B cell (primary cell): Measurements from ENCODE around the gene EPHB1. TPM values are rescaled to one million over a fixed set of nuclear protein-coding genes. Genes with fewer than 3 reads are reported as not detected.

ENCODE experiments used
- ATAC-seq: fragments of 200-7000 bp; cut with Tn5 transposase; one replicate; pipeline ENCODE4 v1.10.0; 2021; ENCODE audit warnings: low read depth, mild to moderate bottlenecking, moderate number of reproducible peaks, moderate library complexity
- CTCF ChIA-PET: fragments of 350-600 bp; sonication (Branson Sonifier 250); formaldehyde crosslinking; loops from one replicate; lab custom pipeline; 2021; ENCODE audit warnings: antibody characterized with exemption, inconsistent platforms; lab: Charles Lee
- POLR2A ChIA-PET: fragments of 350-600 bp; sonication (Branson Sonifier 250); formaldehyde crosslinking; loops from one replicate; lab custom pipeline; 2021; ENCODE audit warnings: antibody characterized with exemption; lab: Charles Lee
- DNase-seq: peaks from one replicate; pipeline ENCODE4 v3.0.0; 2013
- H2AFZ ChIP-seq: 2 replicates; pipeline ENCODE4 v1.6.1; 2012; ENCODE audit warnings: mild to moderate bottlenecking, low read depth, low read length; ENCODE audit not compliant: insufficient read depth, poor library complexity, severe bottlenecking
- H3K27ac ChIP-seq, 2 donors: 1 replicate in 1 of 2; 2 replicates in 1 of 2; pipeline ENCODE4 v1.5.1; 2012 to 2013; ENCODE audit warnings: low read length in 2 of 2, mild to moderate bottlenecking in 2 of 2, moderate library complexity in 1 of 2
- H3K27me3 ChIP-seq, 4 experiments: fragments of 200-600 bp in 1 of 4; sonication (generic) in 1 of 4; replicated peaks in 1 of 4; 1 replicate in 2 of 4; 2 replicates in 2 of 4; pipeline versions ENCODE4 v1.6.1 to v1.7.0; 2013 to 2016; ENCODE audit warnings: low read length in 3 of 4, mild to moderate bottlenecking in 2 of 4, mixed read lengths in 1 of 4, moderate library complexity in 1 of 4; ENCODE audit not compliant: insufficient read depth in 4 of 4, control insufficient read depth in 3 of 4; ENCODE audit errors: control extremely low read depth in 1 of 4
- H3K36me3 ChIP-seq, 2 experiments: replicated peaks in 1 of 2; 1 replicate in 1 of 2; 2 replicates in 1 of 2; pipeline versions ENCODE4 v1.6.1 to v1.7.1; 2013; ENCODE audit warnings: low read length in 1 of 2; ENCODE audit not compliant: insufficient read depth in 2 of 2, control insufficient read depth in 1 of 2; ENCODE audit errors: control extremely low read depth in 1 of 2, extremely low read depth in 1 of 2
- H3K4me1 ChIP-seq, 2 donors: fragments of 200-600 bp in 1 of 2; sonication (generic) in 1 of 2; 1 replicate in 1 of 2; 2 replicates in 1 of 2; pipeline versions ENCODE4 v1.5.1 to v1.6.1; 2013 to 2017; ENCODE audit warnings: low read length in 2 of 2; ENCODE audit not compliant: control insufficient read depth in 2 of 2, insufficient read depth in 2 of 2
- H3K4me2 ChIP-seq: replicated peaks from 2 replicates; pipeline ENCODE3; 2012; ENCODE audit warnings: mild to moderate bottlenecking, low read depth, low read length; ENCODE audit not compliant: poor library complexity, severe bottlenecking
- H3K4me3 ChIP-seq, 5 experiments: fragments of 200-600 bp in 1 of 5; sonication (generic) in 1 of 5; 1 replicate in 3 of 5; 2 replicates in 2 of 5; pipeline versions ENCODE4 v1.5.1 to v1.7.0; 2011 to 2016; ENCODE audit warnings: low read length in 4 of 5, mild to moderate bottlenecking in 4 of 5, low read depth in 2 of 5, control low read depth in 1 of 5, moderate library complexity in 1 of 5; ENCODE audit not compliant: insufficient read depth in 1 of 5; ENCODE audit errors: control extremely low read depth in 1 of 5, extremely low read depth in 1 of 5
- H3K79me2 ChIP-seq: fragments of 200-600 bp; sonication (generic); one replicate; pipeline ENCODE4 v1.6.0; 2016; ENCODE audit warnings: low read length; ENCODE audit not compliant: control insufficient read depth, insufficient read depth
- H3K9ac ChIP-seq: fragments of 200-600 bp; sonication (generic); 2 replicates; pipeline ENCODE4 v1.6.1; 2017; ENCODE audit warnings: mild to moderate bottlenecking, low read length, moderate library complexity
- H3K9me3 ChIP-seq, 3 donors: one replicate each; pipeline versions ENCODE4 v1.6.1 to v1.7.1; 2013; ENCODE audit warnings: low read length in 2 of 3; ENCODE audit not compliant: control insufficient read depth in 2 of 3, insufficient read depth in 1 of 3; ENCODE audit errors: control extremely low read depth in 1 of 3
- H4K20me1 ChIP-seq: 2 replicates; pipeline ENCODE4 v1.6.0; 2012; ENCODE audit warnings: mild to moderate bottlenecking, low read length; ENCODE audit not compliant: insufficient read depth, control insufficient read depth, poor library complexity, severe bottlenecking
- H3K27ac Mint-ChIP-seq: one replicate; pipeline ENCODE4 v1.8.0; 2021; ENCODE audit warnings: mixed read lengths
- H3K27me3 Mint-ChIP-seq: one replicate; pipeline ENCODE4 v1.8.0; 2021; ENCODE audit warnings: mixed read lengths
- H3K4me1 Mint-ChIP-seq: one replicate; pipeline ENCODE4 v1.8.0; 2021; ENCODE audit warnings: mixed read lengths
- H3K4me3 Mint-ChIP-seq: one replicate; pipeline ENCODE4 v1.8.0; 2021; ENCODE audit warnings: mixed read lengths
- H3K9me3 Mint-ChIP-seq: one replicate; pipeline ENCODE4 v1.8.0; 2022; ENCODE audit warnings: mixed read lengths; ENCODE audit not compliant: insufficient read depth
- EZH2 ChIP-seq: IDR thresholded peaks from 2 replicates; pipeline ENCODE4 v1.6.1; 2012; ENCODE audit warnings: borderline replicate concordance, low read depth, mild to moderate bottlenecking, moderate library complexity, low read length; ENCODE audit not compliant: insufficient read depth, poor library complexity, severe bottlenecking
- WGBS: methylation state at CpG from one replicate; pipeline ENCODE4 v1.1.5; 2013; ENCODE audit warnings: missing lambda C conversion rate; ENCODE audit not compliant: insufficient coverage; 5-methylcytosine and 5-hydroxymethylcytosine counted together
- intact Hi-C: fragments of 100-400 bp; cut with micrococcal nuclease; formaldehyde crosslinking; loops from one replicate; pipeline ENCODE4 v1.10.0; 2022
- polyA plus RNA-seq: library from polyadenylated mRNA; depleted of rRNA; stranded (reverse); fragments of >200 nt; gene quantifications from 2 replicates; pipeline ENCODE4 v1.2.3, GENCODE V29; 2012
- total RNA-seq, 2 donors: library from RNA; stranded (reverse); fragments of 120-200 nt in 1 of 2; gene quantifications; 1 replicate in 1 of 2; 2 replicates in 1 of 2; pipeline versions ENCODE4 v1.2.3 to v1.2.4, GENCODE V29; 2013 to 2022
- TF ChIP-seq, protein P1 (sequence below): fragments of 200-600 bp; IDR thresholded peaks from one replicate; pipeline ENCODE4 v1.8.0; 2022; ENCODE audit warnings: antibody characterized with exemption, mild to moderate bottlenecking

The EPHB1 gene
- total and polyA plus RNA-seq, 2 donors (not counting 1 experiment from before 2014, with no cell fraction given), result 0.01 TPM; not detected in 1

- DNase-seq (no peak), ATAC-seq (no peak)
- H3K4me2 ChIP-seq, result no peak overlapping the region
- Mint-ChIP-seq H3K9me3 (no peaks in the 10 kb centered on the region), H3K27me3 (peaks cover 2% of the 10 kb centered on the region), H3K27ac (no peak overlapping the region), H3K4me3 (no peak overlapping the region), H3K4me1 (no peaks in the 10 kb centered on the region)
- TF ChIP-seq EZH2, result no peak
- TF ChIP-seq, protein P1, sequence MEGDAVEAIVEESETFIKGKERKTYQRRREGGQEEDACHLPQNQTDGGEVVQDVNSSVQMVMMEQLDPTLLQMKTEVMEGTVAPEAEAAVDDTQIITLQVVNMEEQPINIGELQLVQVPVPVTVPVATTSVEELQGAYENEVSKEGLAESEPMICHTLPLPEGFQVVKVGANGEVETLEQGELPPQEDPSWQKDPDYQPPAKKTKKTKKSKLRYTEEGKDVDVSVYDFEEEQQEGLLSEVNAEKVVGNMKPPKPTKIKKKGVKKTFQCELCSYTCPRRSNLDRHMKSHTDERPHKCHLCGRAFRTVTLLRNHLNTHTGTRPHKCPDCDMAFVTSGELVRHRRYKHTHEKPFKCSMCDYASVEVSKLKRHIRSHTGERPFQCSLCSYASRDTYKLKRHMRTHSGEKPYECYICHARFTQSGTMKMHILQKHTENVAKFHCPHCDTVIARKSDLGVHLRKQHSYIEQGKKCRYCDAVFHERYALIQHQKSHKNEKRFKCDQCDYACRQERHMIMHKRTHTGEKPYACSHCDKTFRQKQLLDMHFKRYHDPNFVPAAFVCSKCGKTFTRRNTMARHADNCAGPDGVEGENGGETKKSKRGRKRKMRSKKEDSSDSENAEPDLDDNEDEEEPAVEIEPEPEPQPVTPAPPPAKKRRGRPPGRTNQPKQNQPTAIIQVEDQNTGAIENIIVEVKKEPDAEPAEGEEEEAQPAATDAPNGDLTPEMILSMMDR, result no peak
- no peaks in the 10 kb centered on the region for H3K36me3 ChIP-seq
- no peak overlapping the region for H3K4me3 ChIP-seq
- H4K20me1 ChIP-seq, result no peaks in the 10 kb centered on the region
- no peaks in the 10 kb centered on the region for H3K79me2 ChIP-seq
- 90% methylated on average over 3 of the region's 4 CpGs for WGBS
- peaks cover 0 to 4% (median 0%) of the 10 kb centered on the region in 3 donors for H3K9me3 ChIP-seq
- H3K4me1 ChIP-seq, result no peaks in the 10 kb centered on the region
- ChIA-PET POLR2A (no interaction called here), CTCF (no interaction called here)
- H3K27ac ChIP-seq, result no peak overlapping the region
- no peaks in the 10 kb centered on the region for H3K27me3 ChIP-seq
- intact Hi-C loops, result no loop called here
- H2AFZ ChIP-seq, result no peak overlapping the region
- H3K9ac ChIP-seq, result no peak overlapping the region
Observed at GRCh38 chr3:134933997-134934396, 138.9 kb downstream of the EPHB1 start.

- ChIA-PET CTCF (no interaction called here), POLR2A (no interaction called here)
- Histone ChIP-seq H3K4me2 (no peak overlapping the region), H2AFZ (no peak overlapping the region), H3K79me2 (no peaks in the 10 kb centered on the region), H3K27me3 (no peaks in the 10 kb centered on the region), H3K4me3 (no peak overlapping the region), H3K27ac (no peak overlapping the region), H3K36me3 (no peaks in the 10 kb centered on the region), H4K20me1 (no peaks in the 10 kb centered on the region), H3K4me1 (no peaks in the 10 kb centered on the region), H3K9ac (no peak overlapping the region), H3K9me3 (peaks cover 0 to 8% (median 0%) of the 10 kb centered on the region in 3 donors)
- Mint-ChIP-seq H3K4me3 (no peak overlapping the region), H3K4me1 (no peaks in the 10 kb centered on the region), H3K27me3 (peaks cover 2% of the 10 kb centered on the region), H3K9me3 (no peaks in the 10 kb centered on the region), H3K27ac (no peak overlapping the region)
- TF ChIP-seq, protein P1, result no peak
- no peak for TF ChIP-seq EZH2
- no peak for ATAC-seq
- intact Hi-C loops, result no loop called here
- 94% methylated on average over 2 of the region's 2 CpGs for WGBS
- DNase-seq, result no peak
Observed at GRCh38 chr3:134934933-134935332, 139.9 kb downstream of the EPHB1 start.
